Loucy (cell line): Measurements from ENCODE around the gene MROH8.

ENCODE experiments used
- H2AFZ ChIP-seq: fragments of 200-600 bp; sonication (generic); 2 replicates; pipeline ENCODE4 v1.6.0; 2016; ENCODE audit warnings: antibody characterized with exemption, mild to moderate bottlenecking, low read length, moderate library complexity
- H3F3A ChIP-seq: fragments of 200-600 bp; 2 replicates; pipeline ENCODE4 v1.6.0; 2016; ENCODE audit warnings: antibody characterized with exemption, low read depth, mild to moderate bottlenecking
- H3K27me3 ChIP-seq: fragments of 200-600 bp; sonication (generic); 2 replicates; pipeline ENCODE4 v1.6.1; 2014; ENCODE audit warnings: low read length, mild to moderate bottlenecking; ENCODE audit not compliant: insufficient read depth, poor library complexity, severe bottlenecking
- H3K36me3 ChIP-seq: fragments of 200-600 bp; sonication (generic); 2 replicates; pipeline ENCODE4 v1.6.1; 2016; ENCODE audit warnings: low read length; ENCODE audit not compliant: insufficient read depth
- H3K4me1 ChIP-seq: fragments of 200-600 bp; sonication (generic); 2 replicates; pipeline ENCODE4 v1.5.1; 2014; ENCODE audit warnings: low read length, mild to moderate bottlenecking; ENCODE audit not compliant: insufficient read depth, poor library complexity, severe bottlenecking
- H3K4me2 ChIP-seq: fragments of 200-600 bp; sonication (generic); 2 replicates; pipeline ENCODE4 v1.6.0; 2014; ENCODE audit warnings: antibody characterized with exemption, low read length, low read depth, mild to moderate bottlenecking; ENCODE audit not compliant: poor library complexity, severe bottlenecking
- H3K4me3 ChIP-seq: fragments of 200-600 bp; sonication (generic); 2 replicates; pipeline ENCODE4 v1.5.1; 2014; ENCODE audit warnings: low read length, mild to moderate bottlenecking, mixed read lengths; ENCODE audit not compliant: poor library complexity, severe bottlenecking
- H3K79me2 ChIP-seq: fragments of 200-600 bp; sonication (generic); 2 replicates; pipeline ENCODE4 v1.6.1; 2014; ENCODE audit warnings: low read length; ENCODE audit not compliant: insufficient read depth
- H3K9ac ChIP-seq: fragments of 200-600 bp; sonication (generic); 2 replicates; pipeline ENCODE4 v1.6.0; 2014; ENCODE audit warnings: mild to moderate bottlenecking, low read depth, low read length, moderate library complexity; ENCODE audit not compliant: poor library complexity, severe bottlenecking
- H3K9me2 ChIP-seq: fragments of 200-600 bp; sonication (generic); replicated peaks from 2 replicates; pipeline ENCODE4 v1.6.1; 2016; ENCODE audit warnings: low read depth, low read length, mixed read lengths
- H3K9me3 ChIP-seq: fragments of 200-600 bp; sonication (generic); 2 replicates; pipeline ENCODE4 v1.6.1; 2014; ENCODE audit warnings: mild to moderate bottlenecking, antibody characterized with exemption, low read length, low read depth; ENCODE audit not compliant: insufficient read depth
- H4K20me1 ChIP-seq: fragments of 200-600 bp; sonication (generic); 2 replicates; pipeline ENCODE4 v1.6.0; 2014; ENCODE audit warnings: antibody characterized with exemption, low read length, mild to moderate bottlenecking; ENCODE audit not compliant: insufficient read depth, poor library complexity, severe bottlenecking
- CTCF ChIP-seq: fragments of 200-600 bp; sonication (generic); conservative IDR thresholded peaks from 2 replicates; pipeline ENCODE4 v1.5.1; 2014; ENCODE audit warnings: mild to moderate bottlenecking, antibody characterized with exemption, low read length
- EZH2phosphoT487 ChIP-seq: fragments of 200-600 bp; IDR thresholded peaks from 2 replicates; pipeline ENCODE4 v1.6.1; 2018; ENCODE audit warnings: antibody characterized with exemption, mild to moderate bottlenecking, moderate library complexity, borderline replicate concordance

The MROH8 gene

DNA sequence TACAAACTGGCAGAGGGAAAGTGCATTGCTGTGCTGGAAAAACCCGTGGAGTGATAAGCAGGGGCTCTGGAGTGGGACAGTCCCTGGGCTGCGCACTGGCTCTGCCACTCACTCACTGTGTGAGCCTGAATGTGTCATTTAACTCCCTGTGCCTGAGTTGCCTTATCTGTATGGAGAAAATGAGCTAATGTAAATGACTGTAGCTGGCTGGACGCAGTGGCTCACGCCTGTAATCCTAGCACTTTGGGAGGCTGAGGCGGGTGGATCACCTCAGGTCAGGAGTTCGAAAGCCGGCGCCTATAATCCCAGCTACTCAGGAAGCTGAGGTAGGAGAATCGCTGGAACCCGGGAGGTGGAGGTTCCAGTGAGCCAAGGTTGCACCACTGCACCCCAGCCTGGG lies 18.7 kb downstream of the MROH8 start:
- Histone ChIP-seq H4K20me1 (no peaks in the 10 kb centered on the region), H3K4me1 (no peaks in the 10 kb centered on the region), H3K4me2 (no peak overlapping the region), H3K79me2 (no peaks in the 10 kb centered on the region), H3K9me3 (no peaks in the 10 kb centered on the region), H3K36me3 (no peaks in the 10 kb centered on the region), H3F3A (no peaks in the 10 kb centered on the region), H3K27me3 (no peaks in the 10 kb centered on the region), H3K9me2 (no peaks in the 10 kb centered on the region), H2AFZ (no peak overlapping the region), H3K9ac (no peak overlapping the region), H3K4me3 (no peak overlapping the region)
- TF ChIP-seq CTCF (no peak), EZH2phosphoT487 (no peak)

DNA sequence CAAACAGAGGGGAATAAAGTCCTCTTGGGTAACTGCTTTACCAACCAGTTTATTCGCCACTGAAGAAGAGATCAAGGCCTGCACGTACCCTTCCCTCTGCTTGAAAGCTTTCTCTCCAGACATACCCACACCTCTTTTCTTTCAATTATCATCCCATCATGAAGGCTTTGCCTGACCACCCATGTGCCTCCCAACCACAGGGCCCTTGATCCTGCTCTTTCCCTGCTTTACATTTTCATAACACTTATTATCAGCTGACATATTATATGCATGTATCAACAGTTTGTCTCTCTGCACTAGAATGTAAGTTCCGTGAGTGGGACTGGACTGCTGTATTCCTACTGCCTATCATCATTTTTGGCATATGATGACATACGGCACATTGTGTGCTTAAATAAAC lies 21.1 kb downstream of the MROH8 start:
- TF ChIP-seq EZH2phosphoT487 (no peak), CTCF (no peak)
- no peaks in the 10 kb centered on the region for H3K9me2 ChIP-seq
- H3K36me3 ChIP-seq, result no peaks in the 10 kb centered on the region

GRCh38 chr20:37155987-37156386 lies 23.4 kb downstream of the MROH8 start:
- no peaks in the 10 kb centered on the region for H3F3A ChIP-seq

More for the DNA sequence above, 21.1 kb downstream of the MROH8 start:
- H3K9me3 ChIP-seq, result no peaks in the 10 kb centered on the region
- H3K4me1 ChIP-seq, result no peaks in the 10 kb centered on the region
- no peak overlapping the region for H3K4me2 ChIP-seq
- no peak overlapping the region for H3K4me3 ChIP-seq
- H3K27me3 ChIP-seq, result no peaks in the 10 kb centered on the region
- H4K20me1 ChIP-seq, result no peaks in the 10 kb centered on the region
- H3K9ac ChIP-seq, result no peak overlapping the region
- H3F3A ChIP-seq, result no peaks in the 10 kb centered on the region
- H2AFZ ChIP-seq, result no peak overlapping the region
- no peaks in the 10 kb centered on the region for H3K79me2 ChIP-seq

More at GRCh38 chr20:37155987-37156386, 23.4 kb downstream of the MROH8 start:
- no peak for TF ChIP-seq CTCF
- no peak for TF ChIP-seq EZH2phosphoT487
- Histone ChIP-seq H2AFZ (no peak overlapping the region), H3K4me3 (no peak overlapping the region), H3K27me3 (no peaks in the 10 kb centered on the region), H4K20me1 (no peaks in the 10 kb centered on the region), H3K36me3 (no peaks in the 10 kb centered on the region), H3K9me2 (no peaks in the 10 kb centered on the region), H3K9ac (no peak overlapping the region), H3K4me1 (no peaks in the 10 kb centered on the region), H3K9me3 (no peaks in the 10 kb centered on the region), H3K79me2 (no peaks in the 10 kb centered on the region), H3K4me2 (no peak overlapping the region)
